Central memory CD8-positive, alpha-beta T cell (primary cell): ENCODE results near the gene NUP210.

Source experiments
- ATAC-seq: fragments of 150-1000 bp; cut with Tn5 transposase; replicated peaks from 2 replicates; pipeline ENCODE4 v1.10.0; 2022; ENCODE audit warnings: mild to moderate bottlenecking, moderate FRiP score, moderate number of reproducible peaks; ENCODE audit not compliant: poor library complexity, severe bottlenecking; ENCODE audit errors: extremely low read depth
- DNase-seq, 2 donors: peaks; one replicate each; pipeline ENCODE4 v3.0.0; 2021; ENCODE audit warnings: low spot score in 2 of 2
- H3K27ac Mint-ChIP-seq: one replicate; pipeline ENCODE4 v1.8.0; 2022; ENCODE audit warnings: low read depth, mild to moderate bottlenecking, moderate library complexity, mixed read lengths
- H3K27me3 Mint-ChIP-seq: one replicate; pipeline ENCODE4 v1.8.0; 2022; ENCODE audit warnings: mixed read lengths
- H3K36me3 Mint-ChIP-seq: one replicate; pipeline ENCODE4 v1.8.0; 2022; ENCODE audit warnings: mild to moderate bottlenecking, moderate library complexity, mixed read lengths; ENCODE audit not compliant: insufficient read depth
- H3K4me1 Mint-ChIP-seq: one replicate; pipeline ENCODE4 v1.8.0; 2022; ENCODE audit warnings: mixed read lengths
- H3K4me3 Mint-ChIP-seq: one replicate; pipeline ENCODE4 v1.8.0; 2022; ENCODE audit warnings: mild to moderate bottlenecking, moderate library complexity, mixed read lengths
- H3K9me3 Mint-ChIP-seq: one replicate; pipeline ENCODE4 v1.8.0; 2022; ENCODE audit warnings: mixed read lengths

The NUP210 gene

DNA sequence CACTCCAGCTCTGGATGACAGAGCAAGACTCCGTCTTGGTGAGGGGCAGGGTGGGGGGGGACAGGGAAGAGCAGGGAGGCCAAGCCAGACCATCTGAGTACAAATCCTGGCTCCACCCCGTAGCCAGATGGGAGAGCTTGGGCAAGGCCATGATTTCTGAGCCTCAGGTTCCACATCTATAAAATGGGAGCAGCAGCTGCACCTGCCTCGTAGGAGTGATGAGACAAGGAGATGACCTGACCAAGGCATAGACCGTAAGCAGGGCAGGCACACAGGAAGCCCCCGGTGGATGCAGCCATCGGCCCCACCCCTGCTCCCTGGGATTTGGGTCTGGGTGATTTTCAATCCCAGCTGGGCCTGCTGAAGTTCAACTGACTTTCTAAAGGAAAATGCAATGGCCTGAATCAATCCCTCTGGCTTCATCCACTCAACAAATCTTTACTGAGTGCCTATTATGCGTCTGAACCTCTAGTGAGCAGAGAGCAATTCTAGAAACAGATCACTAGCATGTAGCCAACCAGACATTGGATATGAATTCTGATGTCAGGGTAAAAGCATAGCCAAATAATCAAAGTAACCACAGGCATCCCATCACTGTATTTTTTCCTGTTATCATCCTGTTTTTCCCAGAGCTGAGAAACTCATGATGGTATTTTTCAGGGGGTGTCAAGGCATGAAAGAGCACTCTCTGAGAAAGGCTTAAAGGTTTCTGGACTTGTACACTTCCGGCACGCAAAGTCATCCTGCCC is 141.2 kb downstream of the NUP210 start:
- H3K4me3 Mint-ChIP-seq, result no peak overlapping the region
- H3K27ac Mint-ChIP-seq, result no peak overlapping the region
- no peak for ATAC-seq
- DNase-seq, result no peak
- H3K9me3 Mint-ChIP-seq, result peaks cover 4% of the 10 kb centered on the region
- H3K27me3 Mint-ChIP-seq, result peaks cover 64% of the 10 kb centered on the region
- peaks cover 2% of the 10 kb centered on the region for H3K36me3 Mint-ChIP-seq
- H3K4me1 Mint-ChIP-seq, result peaks cover 9% of the 10 kb centered on the region

DNA sequence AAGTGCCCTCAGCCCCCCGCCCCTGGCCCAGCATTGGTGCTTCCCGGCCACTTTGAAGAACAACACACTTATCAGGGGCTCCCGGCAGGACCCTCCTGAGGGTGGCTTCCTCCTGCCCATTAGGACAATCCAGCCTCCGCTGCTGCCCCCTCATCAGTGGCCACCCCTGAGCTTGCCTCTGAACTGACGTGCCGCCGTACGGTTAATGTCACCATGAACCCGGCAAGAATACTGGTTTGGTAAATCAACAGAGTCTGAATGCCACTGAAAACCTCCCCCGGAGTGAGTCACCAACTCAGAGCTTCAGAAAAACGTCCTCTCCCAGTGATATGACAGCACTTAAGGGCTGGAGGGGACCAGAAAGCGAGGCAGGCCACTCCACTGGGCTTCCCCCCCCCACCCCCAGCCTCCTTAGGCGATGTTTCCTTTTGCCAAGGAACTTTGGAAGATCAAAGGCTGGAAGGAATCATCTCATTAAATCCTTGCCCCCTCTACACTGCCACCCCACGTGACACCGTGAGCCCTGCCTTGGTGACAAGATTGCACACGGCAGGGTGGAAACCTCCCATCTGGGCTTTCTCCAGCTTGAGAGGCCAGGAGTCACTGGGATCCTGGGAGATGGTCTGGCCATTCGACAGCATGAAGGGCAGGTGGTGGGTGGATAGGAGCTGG is 142.1 kb downstream of the NUP210 start:
- no peak for ATAC-seq
- peaks cover 66% of the 10 kb centered on the region for H3K27me3 Mint-ChIP-seq
- H3K4me1 Mint-ChIP-seq, result peaks cover 13% of the 10 kb centered on the region
- H3K27ac Mint-ChIP-seq, result no peak overlapping the region
- H3K36me3 Mint-ChIP-seq, result peaks cover 2% of the 10 kb centered on the region
- H3K9me3 Mint-ChIP-seq, result no peaks in the 10 kb centered on the region
- no peak overlapping the region for H3K4me3 Mint-ChIP-seq
- no peak for DNase-seq

DNA sequence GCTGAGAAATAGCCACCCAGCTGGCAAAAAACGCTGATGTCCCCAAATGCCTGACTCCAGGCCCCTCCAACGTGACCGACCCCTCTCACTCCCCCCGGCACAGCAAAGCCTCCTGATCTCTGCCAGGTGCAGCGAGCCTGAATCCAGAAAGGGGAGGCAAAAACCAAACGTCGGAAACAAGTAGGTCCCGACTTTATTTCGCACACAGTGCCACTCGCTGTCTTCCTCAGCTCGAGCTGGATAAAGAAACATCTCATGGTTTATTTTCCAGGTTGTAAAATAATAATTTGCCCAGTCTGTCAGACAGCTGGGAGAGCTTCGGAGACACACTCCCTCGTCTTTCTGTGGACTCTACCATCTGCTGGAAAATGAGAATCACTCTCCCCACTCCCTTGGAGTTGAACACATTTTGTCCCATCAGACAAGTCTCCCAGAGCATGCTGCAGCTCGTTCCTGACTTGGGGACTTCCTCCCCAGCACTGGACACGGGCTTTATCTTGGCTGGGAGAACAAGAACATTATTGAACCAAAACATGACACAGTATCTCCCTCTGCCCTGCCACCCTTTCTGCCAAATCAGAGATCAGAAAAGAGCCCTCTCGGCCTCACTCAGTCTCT is 142.8 kb downstream of the NUP210 start:
- Mint-ChIP-seq H3K27ac (no peak overlapping the region), H3K36me3 (peaks cover 2% of the 10 kb centered on the region), H3K4me3 (no peak overlapping the region), H3K27me3 (peaks cover 66% of the 10 kb centered on the region), H3K9me3 (no peaks in the 10 kb centered on the region), H3K4me1 (peaks cover 13% of the 10 kb centered on the region)
- ATAC-seq, result no peak
- DNase-seq, result no peak

- H3K4me1 Mint-ChIP-seq, result peaks cover 10% of the 10 kb centered on the region
- peaks cover 61% of the 10 kb centered on the region for H3K27me3 Mint-ChIP-seq
- H3K4me3 Mint-ChIP-seq, result no peak overlapping the region
- H3K9me3 Mint-ChIP-seq, result no peaks in the 10 kb centered on the region
- no peak for DNase-seq
- no peak overlapping the region for H3K27ac Mint-ChIP-seq
- H3K36me3 Mint-ChIP-seq, result peaks cover 2% of the 10 kb centered on the region
- ATAC-seq, result no peak
Observed at GRCh38 chr3:13276438-13277195, 143.5 kb downstream of the NUP210 start.

DNA sequence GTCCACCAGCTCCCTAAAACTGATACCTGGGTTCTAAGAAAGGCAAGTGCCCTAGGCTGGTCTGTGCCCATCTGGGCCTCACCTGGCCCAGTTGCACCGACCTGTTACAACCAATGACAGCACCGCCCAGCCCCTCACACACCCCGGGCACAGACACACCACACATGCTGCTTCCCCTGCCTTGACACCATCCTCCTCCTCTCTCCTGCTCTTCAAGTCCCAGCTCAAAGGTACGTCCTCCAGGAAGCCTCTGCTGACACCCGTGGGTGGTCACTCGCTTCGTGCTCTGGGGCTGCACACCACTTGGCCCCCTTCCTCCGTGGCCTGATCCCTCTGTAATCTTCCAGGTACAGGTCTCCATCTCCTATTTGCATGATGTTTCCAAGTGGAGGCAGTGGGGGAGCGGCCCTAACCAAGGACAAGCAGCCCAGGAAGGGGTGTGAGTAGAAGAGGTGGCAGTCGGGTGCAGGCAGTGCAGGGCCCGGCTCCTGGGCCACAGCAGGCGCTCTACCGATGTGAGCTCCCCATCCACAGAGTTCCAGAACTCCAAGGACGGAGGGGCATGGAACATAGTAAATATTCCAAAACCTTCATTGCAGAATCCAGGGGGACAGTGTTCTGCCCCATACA is 144.6 kb downstream of the NUP210 start:
- no peak overlapping the region for H3K4me3 Mint-ChIP-seq
- ATAC-seq, result no peak
- no peak for DNase-seq
- peaks cover 2% of the 10 kb centered on the region for H3K36me3 Mint-ChIP-seq
- H3K4me1 Mint-ChIP-seq, result peaks cover 4% of the 10 kb centered on the region
- peaks cover 50% of the 10 kb centered on the region for H3K27me3 Mint-ChIP-seq
- H3K27ac Mint-ChIP-seq, result no peak overlapping the region
- H3K9me3 Mint-ChIP-seq, result no peaks in the 10 kb centered on the region

DNA sequence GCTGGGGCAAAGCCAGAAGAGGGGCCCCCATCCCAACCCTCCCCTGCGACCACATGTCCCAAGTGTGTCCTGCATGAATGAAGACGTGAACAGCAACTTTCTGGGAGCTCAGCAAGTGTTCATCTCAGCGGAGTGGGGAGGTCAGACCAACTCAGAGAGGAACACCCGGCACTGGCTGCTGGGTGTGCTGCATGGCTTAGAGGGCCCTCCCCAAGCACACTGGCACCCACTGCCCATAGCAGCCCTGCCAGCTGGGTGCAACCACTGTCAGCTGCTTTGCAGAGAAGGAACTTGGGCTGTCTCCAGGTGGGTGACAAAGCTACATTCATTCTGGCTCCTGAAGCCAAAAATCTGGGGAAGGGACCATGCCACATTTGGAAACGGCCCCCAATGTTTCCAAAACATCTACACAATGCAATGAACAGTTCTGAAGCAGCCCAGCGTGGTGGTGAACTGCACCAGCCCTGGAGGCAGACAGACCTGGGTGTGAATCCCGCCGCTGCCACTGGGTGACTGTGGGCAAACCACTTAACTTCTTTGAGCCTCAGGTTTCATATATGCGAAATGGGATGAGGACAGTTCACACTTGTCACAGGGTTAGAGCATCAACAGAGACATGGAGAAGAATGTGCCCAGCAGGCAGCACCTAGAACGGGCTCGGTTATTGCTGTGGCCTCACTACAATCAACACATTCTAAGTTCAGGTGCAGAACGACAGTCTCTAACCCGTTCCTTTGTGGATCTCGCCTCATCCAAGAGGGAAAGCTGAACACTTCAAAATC is 145.4 kb downstream of the NUP210 start:
- Mint-ChIP-seq H3K9me3 (no peaks in the 10 kb centered on the region), H3K4me1 (peaks cover 4% of the 10 kb centered on the region), H3K36me3 (peaks cover 2% of the 10 kb centered on the region), H3K27me3 (peaks cover 42% of the 10 kb centered on the region), H3K4me3 (no peak overlapping the region), H3K27ac (no peak overlapping the region)
- no peak for ATAC-seq
- DNase-seq, result no peak

GRCh38 chr3:13274125-13274524 is 146.0 kb downstream of the NUP210 start:
- no peak for ATAC-seq
- no peak overlapping the region for H3K27ac Mint-ChIP-seq
- no peak for DNase-seq
- peaks cover 40% of the 10 kb centered on the region for H3K27me3 Mint-ChIP-seq
- H3K4me1 Mint-ChIP-seq, result peaks cover 4% of the 10 kb centered on the region
- no peak overlapping the region for H3K4me3 Mint-ChIP-seq
- H3K9me3 Mint-ChIP-seq, result no peaks in the 10 kb centered on the region
- H3K36me3 Mint-ChIP-seq, result peaks cover 2% of the 10 kb centered on the region

DNA sequence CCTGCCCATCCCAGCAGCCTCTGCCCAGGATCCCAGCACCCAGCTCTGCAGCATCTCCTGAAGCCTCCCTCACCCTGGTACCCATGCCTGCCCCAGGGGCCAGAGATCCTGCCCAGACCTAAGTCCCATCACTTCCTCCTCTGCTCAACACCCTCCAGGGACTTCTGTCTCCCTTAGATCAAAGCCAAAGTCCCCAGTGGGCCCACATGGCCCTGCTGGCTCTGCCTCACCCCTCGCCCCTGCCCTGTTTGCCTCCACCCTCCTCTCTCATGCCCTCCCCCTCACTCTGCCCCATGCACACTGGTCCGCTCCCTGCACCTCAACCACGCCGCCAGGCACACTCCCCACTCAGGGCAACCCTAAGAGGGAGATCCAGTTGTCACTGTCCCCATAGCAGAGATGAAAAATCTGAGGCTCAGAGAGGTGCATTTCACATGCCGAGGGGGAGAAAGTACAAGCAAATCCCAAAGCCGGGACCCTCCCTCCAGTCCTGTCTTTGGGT is 146.5 kb downstream of the NUP210 start:
- H3K36me3 Mint-ChIP-seq, result peaks cover 2% of the 10 kb centered on the region
- no peak for DNase-seq
- H3K9me3 Mint-ChIP-seq, result no peaks in the 10 kb centered on the region
- peaks cover 44% of the 10 kb centered on the region for H3K27me3 Mint-ChIP-seq
- no peak overlapping the region for H3K27ac Mint-ChIP-seq
- ATAC-seq, result no peak
- H3K4me1 Mint-ChIP-seq, result peaks cover 4% of the 10 kb centered on the region
- no peak overlapping the region for H3K4me3 Mint-ChIP-seq

DNA sequence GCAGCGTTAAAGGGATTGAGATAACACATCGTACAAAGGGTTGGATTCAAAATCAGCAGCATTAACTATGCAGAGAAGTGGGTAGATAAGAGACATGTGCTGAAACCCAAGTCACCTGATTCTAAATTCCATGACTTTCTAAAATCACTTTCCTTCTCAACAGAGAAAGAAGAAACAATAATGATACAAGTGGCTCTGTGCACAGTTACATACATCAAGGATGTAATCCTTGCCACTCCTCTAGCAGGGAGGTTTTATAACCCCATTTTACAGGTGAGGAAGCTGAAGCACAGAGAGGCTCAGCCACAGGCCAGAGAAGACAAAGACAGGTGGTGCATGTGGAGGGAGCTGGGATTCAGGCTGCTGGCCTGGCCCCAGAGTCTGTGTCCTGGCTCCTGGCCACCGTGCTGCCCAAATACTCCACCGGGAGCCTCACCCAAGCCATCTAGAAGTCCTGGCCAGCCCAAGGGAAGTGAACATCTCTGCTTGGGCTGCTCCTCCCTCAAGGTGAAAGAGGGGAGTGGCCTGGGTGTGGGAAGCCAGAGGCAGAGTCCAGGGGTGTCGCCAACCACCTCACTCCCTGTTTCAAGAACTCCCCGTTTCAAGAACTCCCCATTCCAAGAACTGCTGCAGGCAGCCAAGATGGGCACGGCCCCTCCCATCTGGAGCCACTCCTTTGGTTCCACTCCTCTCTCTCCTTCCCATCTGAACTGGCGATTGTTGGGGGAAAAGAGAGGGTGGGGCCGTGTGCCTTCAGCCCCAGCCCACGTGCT is 147.1 kb downstream of the NUP210 start:
- Mint-ChIP-seq H3K27ac (no peak overlapping the region), H3K4me1 (peaks cover 4% of the 10 kb centered on the region), H3K4me3 (no peak overlapping the region), H3K36me3 (peaks cover 2% of the 10 kb centered on the region), H3K27me3 (peaks cover 46% of the 10 kb centered on the region), H3K9me3 (no peaks in the 10 kb centered on the region)
- no peak for ATAC-seq
- no peak for DNase-seq

DNA sequence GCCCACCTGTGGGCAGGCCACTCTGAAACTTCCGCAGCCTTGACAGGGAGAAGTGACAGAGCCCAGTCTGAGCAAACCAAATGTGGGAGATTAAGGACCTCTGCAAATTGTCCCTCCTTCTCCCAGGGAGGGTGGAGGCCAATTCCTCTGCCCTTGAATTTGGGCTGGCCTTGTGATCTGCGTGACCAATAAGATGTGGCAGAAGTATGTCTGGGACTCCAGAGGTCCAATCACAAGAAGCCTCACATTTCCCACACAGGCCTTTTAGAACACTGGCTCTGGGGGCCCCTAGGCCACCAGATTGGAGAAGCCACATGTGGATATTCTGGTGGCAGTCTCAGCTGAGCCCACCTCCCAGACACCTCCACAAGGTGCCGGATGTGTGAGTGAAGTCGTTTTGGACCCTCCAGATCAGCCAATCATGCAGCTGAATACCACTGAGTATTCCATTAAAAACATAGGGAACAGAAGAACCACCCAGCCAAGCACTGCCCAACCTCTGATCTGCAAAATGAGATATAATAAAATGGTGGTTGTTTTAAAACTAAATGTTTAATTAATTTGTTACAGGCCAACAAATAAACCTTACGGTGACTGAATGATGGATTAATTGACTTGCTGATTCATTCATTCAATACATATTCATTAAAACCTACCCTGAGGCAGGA is 150.3 kb downstream of the NUP210 start:
- Mint-ChIP-seq H3K9me3 (no peaks in the 10 kb centered on the region), H3K4me1 (peaks cover 4% of the 10 kb centered on the region), H3K27me3 (peaks cover 54% of the 10 kb centered on the region), H3K27ac (no peak overlapping the region), H3K36me3 (no peaks in the 10 kb centered on the region), H3K4me3 (no peak overlapping the region)
- no peak for DNase-seq
- no peak for ATAC-seq
